DND-41 (cell line): ENCODE data around the gene IFRD1.

Experiments
- ATAC-seq: fragments of 200-7000 bp; cut with Tn5 transposase; 3 replicates; pipeline ENCODE4 v1.9.1; 2021; ENCODE audit warnings: low read depth; ENCODE audit not compliant: insufficient read depth
- DNase-seq: peaks from one replicate; pipeline ENCODE4 v3.0.0-alpha.2; 2020
- H2AFZ ChIP-seq: 2 replicates; pipeline ENCODE4 v1.6.0; 2012; ENCODE audit warnings: low read depth, low read length
- H3K27ac ChIP-seq: 2 replicates; pipeline ENCODE4 v1.5.1; 2012; ENCODE audit warnings: low read length, inconsistent platforms
- H3K27me3 ChIP-seq: fragments of 200-600 bp; sonication (generic); 2 replicates; pipeline ENCODE4 v1.6.0; 2012; ENCODE audit warnings: low read length, mild to moderate bottlenecking, inconsistent platforms; ENCODE audit not compliant: insufficient read depth, poor library complexity
- H3K36me3 ChIP-seq: 2 replicates; pipeline ENCODE4 v1.5.1; 2012; ENCODE audit warnings: low read length, inconsistent platforms; ENCODE audit not compliant: insufficient read depth
- H3K4me1 ChIP-seq: 2 replicates; pipeline ENCODE4 v1.5.1; 2012; ENCODE audit warnings: mild to moderate bottlenecking, low read length; ENCODE audit not compliant: insufficient read depth
- H3K4me2 ChIP-seq: 2 replicates; pipeline ENCODE4 v1.6.0; 2012; ENCODE audit warnings: mild to moderate bottlenecking, moderate library complexity, low read length, inconsistent platforms; ENCODE audit not compliant: insufficient read depth
- H3K4me3 ChIP-seq, 2 experiments: fragments of 200-600 bp in 1 of 2; shearing (Covaris generic) in 1 of 2; 2 replicates each; pipeline ENCODE4 v1.5.1; 2012 to 2016; ENCODE audit warnings: inconsistent platforms in 2 of 2, low read length in 2 of 2, mild to moderate bottlenecking in 2 of 2, low read depth in 1 of 2, moderate library complexity in 1 of 2
- H3K79me2 ChIP-seq: 2 replicates; pipeline ENCODE4 v1.6.0; 2012; ENCODE audit warnings: low read length, inconsistent platforms; ENCODE audit not compliant: insufficient read depth
- H3K9ac ChIP-seq: 2 replicates; pipeline ENCODE4 v1.6.0; 2012; ENCODE audit warnings: low read depth, mild to moderate bottlenecking, inconsistent platforms, low read length, moderate library complexity
- H3K9me3 ChIP-seq: 2 replicates; pipeline ENCODE4 v1.5.1; 2012; ENCODE audit warnings: low read length, moderate library complexity, mild to moderate bottlenecking, inconsistent platforms; ENCODE audit not compliant: insufficient read depth, severe bottlenecking
- H4K20me1 ChIP-seq: 2 replicates; pipeline ENCODE4 v1.6.0; 2012; ENCODE audit warnings: low read length; ENCODE audit not compliant: insufficient read depth
- EZH2 ChIP-seq: IDR thresholded peaks from 3 replicates; pipeline ENCODE4 v1.6.1; 2012; ENCODE audit warnings: borderline replicate concordance, low read depth, mild to moderate bottlenecking, moderate library complexity, low read length, inconsistent platforms; ENCODE audit not compliant: severe bottlenecking
- TF ChIP-seq, protein P1 (sequence below): IDR thresholded peaks from 2 replicates; pipeline ENCODE4 v1.5.1; 2012; ENCODE audit warnings: borderline replicate concordance, low read length, moderate library complexity, mild to moderate bottlenecking; ENCODE audit not compliant: poor library complexity, severe bottlenecking; ENCODE audit errors: extremely low read depth

IFRD1 gene

GRCh38 chr7:112448381-112448780, 1.9 kb upstream of the IFRD1 start:
- Histone ChIP-seq H3K4me2 (no peak overlapping the region), H3K79me2 (peaks cover 31% of the 10 kb centered on the region), H3K27ac (no peak overlapping the region), H3K4me3 (no peak overlapping the region), H3K9me3 (no peaks in the 10 kb centered on the region), H3K27me3 (no peaks in the 10 kb centered on the region), H3K4me1 (peaks cover 29% of the 10 kb centered on the region), H4K20me1 (peaks cover 16% of the 10 kb centered on the region), H2AFZ (no peak overlapping the region), H3K36me3 (no peaks in the 10 kb centered on the region; the same call in 1 of the 2 replicates), H3K9ac (no peak overlapping the region)
- DNase-seq (no peak), ATAC-seq (no peak)
- TF ChIP-seq, protein P1, sequence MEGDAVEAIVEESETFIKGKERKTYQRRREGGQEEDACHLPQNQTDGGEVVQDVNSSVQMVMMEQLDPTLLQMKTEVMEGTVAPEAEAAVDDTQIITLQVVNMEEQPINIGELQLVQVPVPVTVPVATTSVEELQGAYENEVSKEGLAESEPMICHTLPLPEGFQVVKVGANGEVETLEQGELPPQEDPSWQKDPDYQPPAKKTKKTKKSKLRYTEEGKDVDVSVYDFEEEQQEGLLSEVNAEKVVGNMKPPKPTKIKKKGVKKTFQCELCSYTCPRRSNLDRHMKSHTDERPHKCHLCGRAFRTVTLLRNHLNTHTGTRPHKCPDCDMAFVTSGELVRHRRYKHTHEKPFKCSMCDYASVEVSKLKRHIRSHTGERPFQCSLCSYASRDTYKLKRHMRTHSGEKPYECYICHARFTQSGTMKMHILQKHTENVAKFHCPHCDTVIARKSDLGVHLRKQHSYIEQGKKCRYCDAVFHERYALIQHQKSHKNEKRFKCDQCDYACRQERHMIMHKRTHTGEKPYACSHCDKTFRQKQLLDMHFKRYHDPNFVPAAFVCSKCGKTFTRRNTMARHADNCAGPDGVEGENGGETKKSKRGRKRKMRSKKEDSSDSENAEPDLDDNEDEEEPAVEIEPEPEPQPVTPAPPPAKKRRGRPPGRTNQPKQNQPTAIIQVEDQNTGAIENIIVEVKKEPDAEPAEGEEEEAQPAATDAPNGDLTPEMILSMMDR, result no peak
- no peak for TF ChIP-seq EZH2

DNA sequence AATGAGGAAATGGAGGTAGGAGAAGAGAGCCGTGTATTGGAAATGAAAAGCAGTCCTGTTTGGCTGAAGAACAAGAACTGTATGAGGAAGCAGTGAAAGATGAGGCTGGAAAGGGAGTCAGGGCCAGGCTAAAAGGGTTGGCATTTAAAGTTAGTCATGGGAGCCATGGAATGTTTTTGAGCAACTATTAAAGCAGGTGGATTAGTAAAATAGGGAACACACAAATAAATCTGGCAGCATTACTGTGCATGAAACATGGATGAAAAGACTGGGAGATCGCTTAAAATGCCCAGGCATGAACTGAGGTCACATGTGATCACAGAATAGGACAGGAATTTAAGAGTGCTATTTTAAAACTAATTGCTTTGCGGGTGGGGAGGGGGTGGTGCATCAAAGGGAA, 1.4 kb upstream of the IFRD1 start:
- H3K4me1 ChIP-seq, result peaks cover 32% of the 10 kb centered on the region
- H3K9me3 ChIP-seq, result no peaks in the 10 kb centered on the region
- no peak for DNase-seq
- H3K27me3 ChIP-seq, result no peaks in the 10 kb centered on the region
- H3K79me2 ChIP-seq, result peaks cover 36% of the 10 kb centered on the region
- H3K9ac ChIP-seq, result no peak overlapping the region
- H3K4me2 ChIP-seq, result no peak overlapping the region
- no peak overlapping the region for H2AFZ ChIP-seq
- ATAC-seq, result no peak
- TF ChIP-seq EZH2, result no peak
- TF ChIP-seq, protein P1, result no peak
- no peak overlapping the region for H3K4me3 ChIP-seq
- no peaks in the 10 kb centered on the region; the same call in 1 of the 2 replicates for H3K36me3 ChIP-seq
- H4K20me1 ChIP-seq, result peaks cover 19% of the 10 kb centered on the region
- no peak overlapping the region for H3K27ac ChIP-seq

DNA sequence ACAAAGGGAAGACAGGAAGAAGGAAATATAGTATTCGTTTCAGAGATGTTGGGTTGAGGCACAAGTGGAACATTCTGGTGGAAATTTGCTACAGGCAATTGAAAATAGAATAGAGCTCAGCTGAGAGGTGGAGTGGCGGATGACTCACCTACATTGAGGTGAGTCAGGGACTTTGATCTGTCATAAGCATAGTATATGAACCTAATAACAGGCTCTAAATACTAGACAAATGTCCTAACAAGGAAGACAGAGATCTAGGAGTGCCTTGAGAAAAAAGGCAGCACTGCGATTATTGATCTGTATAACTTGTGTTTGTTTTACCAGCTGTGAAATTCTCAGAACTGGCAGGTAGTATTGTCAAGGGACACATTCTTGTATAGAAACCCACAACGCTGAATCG, 907 bp upstream of the IFRD1 start:
- peak overlapping the region; percentile 86 to 92; a peak in 3 of 4 replicates for H3K4me3 ChIP-seq
- peaks cover 32% of the 10 kb centered on the region for H3K4me1 ChIP-seq
- peaks cover 22% of the 10 kb centered on the region for H4K20me1 ChIP-seq
- no peaks in the 10 kb centered on the region for H3K27me3 ChIP-seq
- DNase-seq (no peak), ATAC-seq (no peak)
- TF ChIP-seq, protein P1, result no peak
- no peak for TF ChIP-seq EZH2
- no peaks in the 10 kb centered on the region; the same call in 1 of the 2 replicates for H3K36me3 ChIP-seq
- H3K9ac ChIP-seq, result peak overlapping the region; percentile 85
- H3K27ac ChIP-seq, result peak overlapping the region; percentile 85; the same call in 1 of the 2 replicates
- H3K4me2 ChIP-seq, result peak overlapping the region; percentile 91
- peak overlapping the region; percentile 92 for H2AFZ ChIP-seq
- H3K9me3 ChIP-seq, result no peaks in the 10 kb centered on the region
- H3K79me2 ChIP-seq, result peaks cover 41% of the 10 kb centered on the region
